GM21528 (cell line): ENCODE results near the gene ITIH5.

Experiments used
- ATAC-seq: cut with Tn5 transposase; IDR thresholded peaks from one replicate; pipeline ENCODE4 v1.9.1; 2021; ENCODE audit warnings: mild to moderate bottlenecking, moderate library complexity; ENCODE audit not compliant: unreplicated experiment, low FRiP score

ITIH5 gene

GRCh38 chr10:7558036-7558435 is 108.7 kb downstream of the ITIH5 start:
- ATAC-seq, result no peak

DNA sequence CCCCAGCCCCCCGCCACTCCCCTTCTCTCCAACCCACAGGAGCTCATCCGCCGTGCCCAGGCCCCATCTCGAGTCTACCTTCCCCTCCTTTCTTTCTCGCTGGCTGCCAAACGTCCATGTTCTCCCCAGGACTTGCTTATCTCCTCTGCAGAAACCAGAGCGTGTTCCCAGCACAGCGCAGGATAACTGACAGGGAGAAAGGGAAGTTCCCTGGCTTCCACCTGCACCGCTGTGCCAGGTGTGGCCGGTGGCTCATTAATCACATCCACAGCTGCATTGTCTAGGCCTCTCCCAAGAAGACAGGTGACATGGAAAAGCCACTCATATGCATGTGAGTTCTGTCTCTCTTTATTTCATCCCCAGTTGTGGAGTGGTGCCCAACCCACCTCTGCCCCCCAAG is 113.2 kb downstream of the ITIH5 start:
- ATAC-seq, result no peak

- no peak for ATAC-seq
These were observed 114.6 kb downstream of the ITIH5 start for GRCh38 chr10:7551950-7552716.

DNA sequence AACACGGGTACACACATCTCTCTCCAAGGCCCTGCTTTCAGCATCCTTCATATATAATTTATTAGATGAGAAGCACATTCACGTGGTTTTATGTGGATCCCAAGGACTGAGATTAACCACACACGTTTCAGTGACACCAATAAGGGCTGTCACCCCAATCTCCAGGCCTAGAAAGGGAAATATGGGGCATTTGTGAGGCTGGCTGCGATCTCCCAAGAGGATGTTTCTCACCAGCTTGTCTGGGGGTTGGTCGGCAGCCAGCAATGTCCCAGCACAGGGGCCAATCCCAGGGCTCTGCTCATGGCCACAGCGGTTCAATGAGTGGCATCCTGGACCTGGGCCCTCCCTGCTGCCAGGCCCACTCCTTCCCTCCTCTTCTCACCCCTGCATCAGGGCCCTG is 115.5 kb downstream of the ITIH5 start:
- ATAC-seq, result no peak

DNA sequence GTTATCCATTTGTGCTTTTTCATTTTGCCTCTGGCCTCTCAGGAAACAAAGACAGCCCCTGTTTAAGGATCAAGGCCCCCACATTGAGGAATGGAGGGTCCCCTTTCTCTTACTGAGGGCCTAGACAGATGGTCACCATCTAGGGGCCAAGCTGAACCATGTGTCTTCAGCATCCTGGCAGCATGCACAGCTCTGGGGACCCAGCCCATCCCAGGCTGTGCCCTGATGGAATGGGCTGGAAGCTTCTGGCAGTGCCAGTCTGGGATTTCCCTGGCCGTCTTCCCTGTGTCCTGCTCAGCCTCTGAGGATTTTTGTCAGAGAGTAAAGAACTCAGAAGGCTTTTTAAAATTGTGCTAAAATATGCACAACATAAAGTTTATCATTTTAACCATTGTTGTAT is 116.8 kb downstream of the ITIH5 start:
- ATAC-seq, result no peak

- no peak for ATAC-seq
These were observed 118.9 kb downstream of the ITIH5 start for GRCh38 chr10:7547829-7548228.

DNA sequence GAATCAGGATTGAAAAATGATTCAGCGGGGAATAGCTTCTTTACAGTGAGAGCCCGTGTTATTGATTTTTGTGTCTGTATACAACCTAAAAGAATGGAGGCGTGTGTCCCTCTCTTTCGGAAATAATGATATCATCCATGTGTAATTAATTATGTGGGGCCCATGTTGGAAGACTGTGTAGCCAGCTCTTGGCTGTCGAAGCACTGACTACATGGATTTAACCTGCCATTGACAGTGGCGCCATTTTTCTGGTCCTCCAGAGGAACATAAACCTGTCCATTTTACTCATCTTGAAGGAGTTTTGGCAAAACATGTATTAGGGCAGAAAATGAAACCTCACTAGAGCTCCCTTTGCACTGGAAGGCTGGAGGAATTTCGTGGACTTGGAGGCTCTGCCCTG is 119.6 kb downstream of the ITIH5 start:
- no peak for ATAC-seq

GRCh38 chr10:7546385-7546967 is 120.3 kb downstream of the ITIH5 start:
- no peak for ATAC-seq

- ATAC-seq, result no peak
These were observed 121.0 kb downstream of the ITIH5 start for GRCh38 chr10:7545792-7546191.

- ATAC-seq, result no peak
These were observed 121.5 kb downstream of the ITIH5 start for GRCh38 chr10:7545261-7545660.

DNA sequence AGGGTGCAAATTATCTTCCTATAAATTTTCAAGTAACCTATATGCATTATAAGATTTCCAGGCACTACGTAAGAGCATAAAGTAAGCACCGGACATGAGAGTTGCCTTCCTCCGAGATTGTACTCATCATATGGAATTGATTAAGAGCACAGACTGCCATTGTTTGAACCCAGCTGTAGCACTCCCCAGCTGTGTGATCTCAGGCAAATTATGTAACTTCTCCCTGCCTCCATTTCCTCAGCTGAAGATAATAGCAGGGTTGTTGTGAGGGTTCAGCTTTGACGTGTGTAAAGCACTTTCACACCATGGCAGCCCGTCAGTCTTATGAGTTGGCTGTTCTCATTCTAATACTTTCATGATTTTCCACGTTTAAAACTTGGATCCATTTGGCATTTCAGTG is 122.6 kb downstream of the ITIH5 start:
- no peak for ATAC-seq

DNA sequence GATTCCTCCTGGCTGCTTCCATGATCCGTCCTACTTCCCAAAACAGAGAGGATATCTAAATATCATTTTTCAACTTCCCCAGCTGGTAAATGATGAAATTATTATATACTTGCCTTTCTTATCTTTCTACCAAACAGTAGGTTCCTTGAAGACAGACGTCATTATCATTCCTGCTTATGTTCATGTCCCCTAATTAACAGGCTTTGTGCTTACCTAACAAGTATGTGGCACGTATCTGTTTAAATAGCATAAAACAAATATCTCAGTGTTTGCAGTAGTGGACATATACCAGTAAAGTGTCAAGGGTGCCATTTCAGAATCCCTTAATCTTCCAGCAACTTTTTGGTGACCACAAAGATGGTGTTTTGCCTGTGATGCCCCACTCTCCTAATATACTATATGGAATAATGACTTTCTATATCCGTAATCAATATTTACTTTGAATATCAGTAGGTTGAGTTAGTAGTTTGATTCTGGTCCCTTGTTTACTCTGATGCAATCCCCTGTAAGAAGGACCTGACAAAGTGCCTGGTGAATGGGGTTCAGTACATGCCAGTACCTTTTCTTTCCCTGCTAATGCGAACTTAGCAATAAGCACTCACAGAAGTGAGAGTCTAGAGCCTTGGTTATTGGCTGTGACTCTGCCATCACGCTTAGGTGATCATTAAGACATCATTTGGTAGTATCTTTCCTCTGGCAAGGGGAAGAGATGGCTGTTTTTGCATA is 124.4 kb downstream of the ITIH5 start:
- ATAC-seq, result no peak

DNA sequence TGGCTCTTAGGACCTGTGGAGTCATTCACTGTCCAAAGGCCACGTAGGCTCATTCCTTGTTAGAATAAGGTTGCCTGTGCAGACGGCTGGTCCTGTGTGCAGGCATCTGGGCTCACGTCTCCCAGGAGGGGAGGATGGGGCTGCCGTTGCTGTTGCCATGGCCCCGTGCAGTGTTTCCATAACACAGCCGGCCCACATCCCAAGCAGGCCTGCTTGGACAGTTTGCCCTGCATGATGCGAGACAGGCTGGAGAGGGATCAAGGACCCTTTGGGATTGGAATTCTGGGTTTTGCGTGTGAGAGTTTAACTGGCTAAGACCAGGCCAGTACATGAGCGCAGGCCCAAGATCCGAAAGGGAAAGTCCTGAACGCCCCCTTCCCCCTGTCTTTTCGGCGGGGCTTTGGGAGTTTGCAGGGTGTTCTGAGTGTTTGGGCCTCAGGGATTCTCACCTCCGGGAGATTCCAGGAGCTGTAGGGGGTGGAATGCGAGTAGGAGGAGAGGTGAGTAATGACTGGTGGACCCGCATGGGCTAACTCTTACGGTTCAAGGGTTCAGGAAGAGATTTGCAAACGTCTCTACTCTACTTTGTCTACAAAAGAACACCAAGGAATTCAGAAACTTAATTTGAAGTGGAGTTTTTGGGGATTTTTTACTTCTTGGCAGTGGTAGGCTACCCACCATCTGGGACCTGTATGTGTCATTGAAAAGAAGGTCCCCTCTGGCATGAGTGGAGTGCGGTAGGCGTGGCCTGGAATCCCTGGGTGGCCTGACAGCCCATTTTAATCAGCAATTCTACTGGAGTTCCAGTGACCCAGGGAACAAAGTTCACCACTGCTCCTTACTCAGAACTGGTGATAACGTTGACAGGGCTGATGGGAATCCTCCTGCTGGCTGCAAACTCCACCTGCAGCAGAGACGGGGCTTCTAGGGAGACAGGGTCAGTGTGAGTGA is 125.4 kb downstream of the ITIH5 start:
- ATAC-seq, result no peak

- no peak for ATAC-seq
These were observed 127.7 kb downstream of the ITIH5 start for GRCh38 chr10:7538970-7539654.

- no peak for ATAC-seq
These were observed 129.6 kb downstream of the ITIH5 start for GRCh38 chr10:7537126-7537525.

- ATAC-seq, result peak; percentile 73
These were observed 132.3 kb downstream of the ITIH5 start for GRCh38 chr10:7534480-7534852.

DNA sequence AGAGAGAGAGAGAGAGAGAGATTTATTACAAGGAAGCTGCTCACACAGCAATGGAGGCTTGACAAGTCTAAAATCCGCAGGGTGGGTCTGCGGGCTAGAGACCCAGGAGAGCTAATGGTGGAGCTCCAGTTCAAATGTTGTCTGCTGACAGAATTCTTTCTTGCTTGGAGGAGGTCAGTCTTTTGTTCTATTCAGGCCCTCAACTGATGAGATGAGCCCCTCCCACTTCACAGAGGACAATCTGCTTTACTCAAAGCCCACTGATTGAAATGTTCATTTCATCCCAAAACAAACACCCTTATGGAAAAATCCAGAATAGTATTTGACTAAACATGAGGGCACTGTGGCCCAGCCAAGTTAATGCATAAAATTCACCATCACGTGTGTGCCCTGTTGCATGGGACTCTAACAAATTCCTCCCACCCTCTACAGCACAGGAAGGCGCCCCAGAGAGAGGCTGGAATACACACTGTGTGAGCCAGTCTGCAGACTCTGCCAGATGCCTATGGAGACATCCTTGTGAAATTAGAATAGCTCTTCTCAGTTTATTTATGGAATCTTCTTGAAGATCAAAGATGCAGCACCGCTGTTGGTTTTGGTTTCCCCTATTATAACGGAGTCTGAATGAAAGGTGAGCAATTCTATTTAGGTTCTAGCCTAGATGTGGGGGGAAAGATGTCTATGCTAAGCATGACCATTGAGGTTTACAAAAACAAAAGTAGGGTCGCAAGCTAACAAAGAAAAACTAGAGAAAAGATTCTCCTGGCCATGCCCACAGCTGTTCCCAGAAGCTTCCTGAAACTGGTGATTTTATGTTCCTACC is 132.9 kb downstream of the ITIH5 start:
- peak; percentile 37 for ATAC-seq

GRCh38 chr10:7532723-7533498 is 133.9 kb downstream of the ITIH5 start:
- ATAC-seq, result no peak
